MM.1S (cell line): ENCODE data around the gene DCTN4.

ENCODE experiments used
- DNase-seq: peaks from one replicate; pipeline ENCODE4 v3.0.0-alpha.2; 2015
- H2AFZ ChIP-seq: fragments of 300-600 bp; sonication (generic); 2 replicates; pipeline ENCODE4 v1.6.0; 2016; ENCODE audit warnings: antibody characterized with exemption, low read length
- H3F3A ChIP-seq: fragments of 300-600 bp; sonication (generic); 2 replicates; pipeline ENCODE4 v1.6.1; 2016; ENCODE audit warnings: mild to moderate bottlenecking, antibody characterized with exemption, low read length, moderate library complexity, mixed read lengths; ENCODE audit not compliant: insufficient read depth
- H3K27ac ChIP-seq: fragments of 300-600 bp; sonication (generic); 2 replicates; pipeline ENCODE4 v1.5.1; 2016; ENCODE audit warnings: mild to moderate bottlenecking, low read length
- H3K27me3 ChIP-seq: fragments of 300-600 bp; sonication (generic); replicated peaks from 2 replicates; pipeline ENCODE4 v1.6.0; 2016; ENCODE audit warnings: low read length; ENCODE audit not compliant: insufficient read depth
- H3K36me3 ChIP-seq: fragments of 300-600 bp; sonication (generic); replicated peaks from 2 replicates; pipeline ENCODE4 v1.6.1; 2016; ENCODE audit warnings: mild to moderate bottlenecking, low read length, mixed read lengths; ENCODE audit not compliant: insufficient read depth
- H3K4me1 ChIP-seq: fragments of 300-600 bp; sonication (generic); 2 replicates; pipeline ENCODE4 v1.6.1; 2016; ENCODE audit warnings: low read length, mixed read lengths
- H3K4me2 ChIP-seq: fragments of 300-600 bp; sonication (generic); 2 replicates; pipeline ENCODE4 v1.6.0; 2016; ENCODE audit warnings: low read depth, low read length
- H3K4me3 ChIP-seq: fragments of 300-600 bp; sonication (generic); 2 replicates; pipeline ENCODE4 v1.5.1; 2016; ENCODE audit warnings: low read length, mixed read lengths
- H3K79me2 ChIP-seq: fragments of 300-600 bp; sonication (generic); 2 replicates; pipeline ENCODE4 v1.6.1; 2016; ENCODE audit warnings: mixed run types, low read length, mixed read lengths
- H3K9ac ChIP-seq: fragments of 300-600 bp; sonication (generic); 2 replicates; pipeline ENCODE4 v1.6.1; 2016; ENCODE audit warnings: low read length, mixed read lengths
- H3K9me2 ChIP-seq: fragments of 300-600 bp; sonication (generic); replicated peaks from 2 replicates; pipeline ENCODE4 v1.6.1; 2016; ENCODE audit warnings: mild to moderate bottlenecking, low read length, mixed read lengths; ENCODE audit not compliant: insufficient read depth
- H3K9me3 ChIP-seq: fragments of 300-600 bp; sonication (generic); replicated peaks from 2 replicates; pipeline ENCODE4 v1.6.1; 2016; ENCODE audit warnings: mild to moderate bottlenecking, low read length, mixed read lengths; ENCODE audit not compliant: insufficient read depth
- H4K20me1 ChIP-seq: fragments of 300-600 bp; sonication (generic); 2 replicates; pipeline ENCODE4 v1.6.1; 2016; ENCODE audit warnings: mild to moderate bottlenecking, low read length, moderate library complexity, mixed read lengths; ENCODE audit not compliant: insufficient read depth
- CTCF ChIP-seq: fragments of 300-600 bp; sonication (generic); IDR thresholded peaks from 2 replicates; pipeline ENCODE4 v1.5.1; 2016; ENCODE audit warnings: antibody characterized with exemption, low read length, mixed read lengths
- EZH2 ChIP-seq: fragments of 300-600 bp; sonication (generic); optimal IDR thresholded peaks from 2 replicates; pipeline ENCODE3; 2017; ENCODE audit warnings: low read depth, mild to moderate bottlenecking, antibody characterized with exemption, low read length, mixed read lengths
- EZH2phosphoT487 ChIP-seq: fragments of 300-600 bp; sonication (generic); IDR thresholded peaks from 2 replicates; pipeline ENCODE4 v1.6.1; 2018; ENCODE audit warnings: antibody characterized with exemption, low read length

Gene DCTN4

DNA sequence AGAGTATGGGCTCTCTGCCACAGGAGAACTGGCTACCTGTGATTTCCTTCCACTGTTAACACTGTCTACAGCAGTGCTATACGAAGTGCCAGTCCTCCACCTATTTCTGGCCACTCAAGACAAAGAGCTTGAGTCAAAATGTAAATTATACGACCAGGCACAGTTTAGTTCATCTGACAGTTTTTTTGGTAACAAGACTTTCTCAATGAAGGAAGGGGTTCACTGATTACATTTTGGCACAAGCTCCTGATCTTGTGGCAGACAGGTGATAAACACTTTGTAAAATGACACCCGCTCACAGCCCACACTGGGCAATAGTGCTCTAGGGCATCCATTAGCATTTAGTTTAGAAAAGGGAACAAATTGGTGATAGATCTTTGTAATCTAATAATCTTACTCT, 66.5 kb downstream of the DCTN4 start:
- H3K4me1 ChIP-seq: no peaks in the 10 kb centered on the region
- no peaks in the 10 kb centered on the region for H3F3A ChIP-seq
- peaks cover 17% of the 10 kb centered on the region for H3K36me3 ChIP-seq
- H3K27me3 ChIP-seq: no peaks in the 10 kb centered on the region
- H3K4me2 ChIP-seq: no peak overlapping the region
- H3K4me3 ChIP-seq: no peak overlapping the region
- H3K9ac ChIP-seq: no peak overlapping the region
- H3K27ac ChIP-seq: no peak overlapping the region
- no peaks in the 10 kb centered on the region for H4K20me1 ChIP-seq
- H3K9me3 ChIP-seq: no peaks in the 10 kb centered on the region
- H3K79me2 ChIP-seq: no peaks in the 10 kb centered on the region
- no peak for DNase-seq
- H3K9me2 ChIP-seq: no peaks in the 10 kb centered on the region
- TF ChIP-seq EZH2 (no peak), EZH2phosphoT487 (no peak), CTCF (no peak)
- no peak overlapping the region for H2AFZ ChIP-seq

DNA sequence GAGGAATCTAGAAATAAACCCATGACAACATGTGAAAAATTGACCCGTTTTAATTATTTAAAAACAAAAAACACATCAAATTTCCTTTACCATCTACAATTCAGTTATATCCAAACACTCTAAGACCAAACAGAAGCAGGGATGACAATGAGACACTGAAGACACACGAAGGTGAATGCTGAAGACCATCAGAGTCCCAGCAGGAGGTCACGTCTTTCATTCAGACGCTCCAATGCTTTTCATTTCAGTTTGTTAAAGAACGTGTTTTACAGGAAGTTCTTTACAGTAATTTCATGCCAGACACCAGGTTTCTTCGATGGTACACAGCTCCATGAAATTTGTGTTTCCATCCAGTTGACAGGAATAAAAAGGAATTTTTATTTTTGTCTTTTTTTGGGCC, 68.1 kb downstream of the DCTN4 start:
- H3K27me3 ChIP-seq: no peaks in the 10 kb centered on the region
- TF ChIP-seq EZH2: no peak
- TF ChIP-seq CTCF: no peak
- TF ChIP-seq EZH2phosphoT487: no peak
- H3K9ac ChIP-seq: no peak overlapping the region
- H4K20me1 ChIP-seq: no peaks in the 10 kb centered on the region
- H3K27ac ChIP-seq: no peak overlapping the region
- no peak overlapping the region for H3K4me3 ChIP-seq
- no peaks in the 10 kb centered on the region for H3K4me1 ChIP-seq
- no peak overlapping the region for H2AFZ ChIP-seq
- H3F3A ChIP-seq: no peaks in the 10 kb centered on the region
- no peak for DNase-seq
- H3K79me2 ChIP-seq: no peaks in the 10 kb centered on the region
- H3K36me3 ChIP-seq: peaks cover 11% of the 10 kb centered on the region
- no peaks in the 10 kb centered on the region for H3K9me2 ChIP-seq
- no peak overlapping the region for H3K4me2 ChIP-seq
- no peaks in the 10 kb centered on the region for H3K9me3 ChIP-seq

DNA sequence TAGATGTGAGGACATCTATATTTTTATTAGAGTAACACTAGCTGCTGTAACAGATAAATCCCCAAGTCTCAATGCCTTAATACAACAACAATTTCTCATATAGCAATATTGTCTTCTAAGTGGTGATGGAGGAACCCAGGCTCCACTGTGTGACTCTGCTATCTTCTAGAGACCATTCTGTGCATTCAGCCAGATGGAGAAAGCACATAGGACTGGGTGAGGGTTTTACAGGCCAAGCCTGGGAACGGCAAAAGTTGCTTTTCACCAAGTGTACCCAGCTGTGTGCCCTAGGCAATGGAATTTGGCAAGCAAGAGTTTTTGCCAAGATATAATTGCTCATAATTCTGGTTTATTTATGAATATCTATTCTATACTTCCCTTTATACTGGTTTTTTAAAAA, 69.7 kb downstream of the DCTN4 start:
- no peak for TF ChIP-seq EZH2phosphoT487
- TF ChIP-seq CTCF: no peak
- Histone ChIP-seq H3K9ac (no peak overlapping the region), H3K27me3 (no peaks in the 10 kb centered on the region), H3K27ac (no peak overlapping the region), H3K36me3 (peaks cover 11% of the 10 kb centered on the region), H3K79me2 (no peaks in the 10 kb centered on the region), H3K4me1 (no peaks in the 10 kb centered on the region), H3K9me3 (no peaks in the 10 kb centered on the region), H3F3A (no peaks in the 10 kb centered on the region), H3K4me2 (no peak overlapping the region), H4K20me1 (no peaks in the 10 kb centered on the region), H2AFZ (no peak overlapping the region), H3K9me2 (no peaks in the 10 kb centered on the region), H3K4me3 (no peak overlapping the region)
- no peak for DNase-seq
